NCI-H2029 (cell line): Measurements from ENCODE around the gene PHLPP1.
"Not testable (repeated sequence)": the region's sequence is repeated elsewhere in the genome, so short reads cannot be mapped to it uniquely, and the experiment has no call there.

Source experiments
- DNase-seq: peaks from one replicate; lab custom pipeline; 2025; lab: John Stamatoyannopoulos, UW

The PHLPP1 gene

DNA sequence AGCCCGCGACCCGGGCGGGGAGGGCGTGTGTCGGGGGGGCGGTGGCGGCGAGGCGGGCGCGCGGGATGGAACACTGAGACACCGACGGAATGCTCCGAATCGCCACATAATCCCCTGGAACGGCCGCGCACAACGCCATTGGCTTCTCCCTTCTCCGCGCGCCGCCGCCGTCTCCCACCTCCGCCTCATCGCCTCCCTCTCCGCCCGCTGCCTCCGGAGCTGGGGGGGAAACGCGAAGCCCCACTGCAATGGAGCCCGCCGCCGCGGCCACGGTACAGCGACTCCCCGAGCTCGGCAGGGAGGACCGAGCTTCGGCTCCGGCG lies at the start of gene PHLPP1:
PHLPP1 (plus strand) TSS at position 106 of the 323 bp plus-strand sequence; CDS start at position 249, 143 bp downstream.
- DNase-seq, result no peak

DNA sequence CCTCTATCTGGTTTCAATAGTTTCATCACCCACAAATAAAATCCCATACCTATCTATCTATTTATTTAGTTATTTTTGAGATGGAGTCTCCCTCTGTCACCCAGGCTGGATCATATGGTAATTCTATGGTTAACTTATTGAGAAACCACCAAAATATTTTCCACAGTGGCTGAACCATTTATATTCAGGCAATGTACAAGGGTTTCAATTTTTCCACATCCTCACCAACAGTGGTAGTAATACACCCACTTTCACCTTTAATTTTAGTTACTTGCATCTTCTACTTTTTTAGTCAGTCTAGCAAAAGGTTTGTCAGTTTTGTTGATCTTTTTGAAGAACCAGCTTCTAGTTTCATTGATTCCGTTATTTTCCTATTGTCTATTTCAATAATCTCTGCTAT lies 46.1 kb upstream of the PHLPP1 start:
- no peak for DNase-seq

DNA sequence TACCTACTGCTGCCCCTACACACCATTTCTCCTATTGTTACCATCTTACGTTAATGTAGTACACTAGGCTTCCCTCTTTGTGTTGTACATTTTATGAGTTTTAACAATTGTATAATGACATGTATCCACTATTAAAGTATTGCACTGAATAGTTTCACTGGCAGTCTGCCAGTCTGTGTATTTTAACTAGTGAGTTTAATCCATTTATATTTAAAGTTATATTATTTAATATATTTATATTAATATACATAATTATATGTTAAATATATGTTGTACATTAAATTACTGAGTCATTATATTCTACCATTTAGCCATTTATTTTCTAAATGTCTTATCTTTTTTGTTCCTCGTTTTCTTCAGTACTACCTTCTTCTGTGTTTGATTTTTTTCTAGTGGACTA lies 44.8 kb upstream of the PHLPP1 start:
- DNase-seq, result no peak

DNA sequence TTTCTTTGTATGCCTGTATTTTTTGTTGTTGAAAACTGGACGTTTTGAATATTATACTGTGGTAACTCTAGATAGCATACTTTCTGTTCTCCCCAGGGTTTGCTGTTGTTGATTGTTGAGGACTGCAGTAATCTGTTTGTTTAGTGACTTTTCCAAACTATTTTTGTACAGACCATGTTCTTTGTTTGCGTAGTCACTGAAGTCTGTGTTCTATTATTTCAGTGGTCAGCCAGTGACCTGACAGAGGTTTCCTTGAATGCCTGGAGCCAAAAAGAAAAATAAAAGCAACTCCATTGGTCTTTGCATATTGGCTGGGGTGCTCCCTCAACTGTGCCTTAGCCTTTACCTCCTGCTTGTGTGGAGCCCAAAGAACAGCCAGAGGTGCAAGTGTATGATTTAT lies 42.7 kb upstream of the PHLPP1 start:
- DNase-seq, result no peak

DNA sequence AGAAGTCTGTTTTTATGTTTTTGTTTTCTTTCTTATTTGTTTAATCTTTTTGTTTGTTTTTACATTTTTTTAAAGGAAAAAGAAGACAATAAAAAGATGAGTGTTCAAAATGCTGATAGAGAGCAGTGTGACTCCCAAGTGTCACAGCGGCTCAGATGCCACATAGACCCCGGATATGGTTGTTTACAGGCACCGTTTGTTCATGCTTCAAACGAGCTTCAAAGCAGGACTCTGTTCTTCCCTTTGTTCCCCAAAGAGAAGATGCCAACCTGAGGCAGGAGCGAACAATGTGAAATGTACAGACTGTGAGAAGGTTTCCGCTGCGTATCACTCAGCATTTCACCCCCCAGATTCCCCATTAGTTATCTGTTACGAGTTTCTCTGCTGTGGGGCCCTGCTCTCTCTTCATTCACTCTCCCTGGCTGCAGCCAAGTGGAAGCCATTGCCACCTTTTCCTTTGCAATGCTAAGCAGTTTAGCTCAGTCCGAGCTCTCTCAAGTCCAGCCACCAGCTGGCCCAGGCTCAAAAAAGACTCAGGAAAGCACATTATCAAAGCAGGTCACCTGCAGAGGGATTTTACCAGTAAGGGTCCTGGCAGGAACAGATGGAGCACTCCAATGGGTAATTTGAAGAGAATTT lies 36.4 kb upstream of the PHLPP1 start:
- DNase-seq, result no peak

DNA sequence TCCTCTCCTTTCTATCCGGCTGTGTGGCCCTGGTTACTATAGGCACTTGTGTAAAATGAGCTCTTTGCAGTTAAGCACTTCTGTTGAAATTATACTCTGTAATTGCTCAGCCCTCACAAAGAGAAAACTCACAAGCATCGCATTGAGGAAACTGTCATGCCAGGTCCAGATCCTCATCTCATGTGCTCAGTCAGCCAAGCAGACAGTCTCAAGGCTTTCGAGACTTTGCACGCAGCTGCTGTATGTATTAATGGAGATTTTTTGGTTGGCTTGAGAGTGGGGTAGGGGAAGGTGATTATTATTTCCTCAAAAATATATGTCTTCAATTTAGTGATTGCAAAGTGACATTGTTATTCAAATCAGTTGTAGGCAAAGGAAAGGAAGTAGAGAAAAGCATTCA lies 33.0 kb upstream of the PHLPP1 start:
- no peak for DNase-seq

DNA sequence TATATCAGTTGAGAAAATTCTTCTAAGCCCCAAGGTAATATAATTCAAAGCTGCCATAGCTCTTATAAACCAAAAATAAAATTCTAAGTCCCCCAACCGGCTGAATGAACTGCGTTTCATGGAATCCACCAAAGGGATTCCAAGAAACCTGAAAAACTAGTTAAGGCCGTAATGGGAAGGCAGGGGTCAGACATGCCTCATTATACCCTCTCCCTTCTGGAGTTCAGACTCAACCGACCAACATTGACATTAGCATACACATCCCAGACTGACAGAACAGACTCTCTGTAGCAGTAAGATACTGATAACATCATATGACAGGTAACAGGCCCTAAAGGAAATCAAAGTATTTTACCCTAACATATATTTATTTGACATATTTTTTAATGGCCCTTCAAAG lies 31.4 kb upstream of the PHLPP1 start:
- no peak for DNase-seq

DNA sequence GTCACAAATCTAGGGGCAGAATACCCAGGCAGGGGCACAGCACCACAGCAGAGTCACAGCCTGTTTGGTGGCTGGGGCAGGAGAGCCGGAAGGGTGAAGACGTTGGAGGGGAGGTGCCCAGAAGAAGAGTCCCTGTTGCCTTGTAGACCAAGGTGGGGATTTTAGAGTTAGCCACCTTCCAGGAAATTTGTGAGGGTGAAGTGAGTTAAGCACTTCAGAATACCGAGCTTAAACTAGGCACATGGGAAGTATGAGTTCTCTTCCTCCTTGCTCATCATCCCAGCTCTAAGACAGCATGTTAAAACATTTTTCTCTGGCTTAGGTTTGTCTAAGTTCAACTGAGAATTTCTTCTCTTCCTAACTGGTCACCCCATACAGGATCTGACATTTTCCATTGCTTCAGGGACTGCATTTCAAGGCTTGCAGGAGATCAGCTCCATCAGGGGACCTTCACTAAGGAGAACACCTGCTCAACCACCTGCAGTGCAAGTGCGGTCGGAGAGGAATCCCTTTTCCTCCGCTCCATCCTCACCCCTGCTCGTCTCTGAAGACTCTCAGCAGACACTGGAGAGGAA lies 26.5 kb upstream of the PHLPP1 start:
- DNase-seq, result no peak

DNA sequence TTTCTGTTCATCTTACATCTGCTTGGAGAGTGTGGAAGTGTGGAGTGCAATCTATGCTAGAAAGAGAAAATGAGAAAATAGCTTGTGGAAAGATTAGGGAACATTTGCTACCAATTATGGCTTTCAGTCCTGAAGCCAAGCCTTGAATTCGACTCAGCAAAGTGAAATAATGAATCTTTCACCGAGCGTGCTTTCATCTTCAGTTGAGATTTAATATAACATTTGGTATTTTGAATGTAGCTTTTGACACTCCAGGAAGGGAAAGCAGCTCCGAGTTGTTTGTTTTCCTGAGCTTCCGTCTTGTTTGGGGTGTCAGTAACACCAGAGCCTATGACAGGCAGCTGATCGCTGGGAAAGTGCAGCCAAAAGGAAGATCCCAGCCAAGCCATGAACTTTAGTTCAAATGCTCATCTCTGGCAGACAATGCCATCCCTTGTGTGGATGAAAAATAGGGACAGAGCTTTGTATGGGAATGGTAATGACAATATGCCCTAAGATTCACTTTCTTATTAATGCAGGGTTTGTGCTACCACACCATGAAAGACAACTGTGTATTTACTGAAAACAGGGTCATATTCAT lies 25.0 kb upstream of the PHLPP1 start:
- DNase-seq, result no peak

DNA sequence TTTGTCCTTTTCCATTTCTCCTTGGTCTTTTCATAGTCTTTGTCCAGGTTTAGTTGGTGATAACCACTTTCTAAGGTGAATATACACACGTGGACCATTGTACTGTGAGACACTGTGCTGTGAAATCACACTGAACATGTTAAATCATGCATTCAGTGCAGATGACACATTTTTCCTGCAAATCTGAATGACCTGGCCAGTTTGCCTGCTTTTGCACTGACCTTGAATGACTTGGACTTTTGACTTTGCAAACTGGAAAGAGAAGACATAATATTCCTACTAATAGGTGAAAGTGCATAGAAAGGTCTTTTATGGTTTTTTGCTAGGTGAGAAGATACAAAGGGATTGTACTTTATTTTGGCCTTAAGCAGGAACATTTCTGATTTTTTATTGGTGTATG lies 21.7 kb upstream of the PHLPP1 start:
- no peak for DNase-seq

DNA sequence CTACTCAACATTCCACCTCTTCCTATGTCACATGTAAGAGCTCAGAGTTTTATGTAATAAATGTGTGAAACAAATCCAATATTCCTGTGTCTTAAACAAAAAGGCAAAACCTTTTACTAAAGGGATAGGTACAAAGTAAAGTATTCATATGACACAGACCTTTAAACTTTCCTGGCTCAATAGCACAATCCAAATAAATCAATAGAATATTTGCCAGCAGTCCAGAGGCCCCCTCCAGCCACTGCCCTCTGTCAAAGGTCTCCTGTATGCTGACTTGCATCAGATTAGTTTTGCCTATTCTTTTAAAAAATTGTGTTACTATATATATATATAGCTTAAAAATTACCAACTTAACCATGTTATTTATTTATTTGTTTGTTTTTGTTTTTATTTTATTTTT lies 17.7 kb upstream of the PHLPP1 start:
- no peak for DNase-seq

DNA sequence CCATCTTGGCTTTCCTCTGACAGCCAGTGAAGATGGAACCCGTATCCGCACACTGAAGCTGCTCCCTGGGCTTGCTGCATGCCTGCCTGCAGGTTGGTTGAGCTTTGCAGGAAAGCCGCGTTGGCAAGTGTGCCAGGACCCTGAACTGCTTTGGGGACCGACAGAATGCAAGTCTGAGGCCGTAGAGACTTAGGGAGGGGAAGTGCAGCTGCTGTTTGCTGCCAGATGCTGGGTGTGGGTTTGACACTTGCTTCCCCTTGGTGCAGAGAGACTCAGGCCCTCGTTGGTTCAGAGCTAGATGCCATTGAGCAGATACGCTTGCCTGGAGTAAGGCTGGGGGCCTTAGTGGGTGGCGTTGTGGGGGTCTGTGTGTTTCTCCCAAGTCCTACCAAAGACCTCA lies 13.1 kb upstream of the PHLPP1 start:
- DNase-seq, result no peak

DNA sequence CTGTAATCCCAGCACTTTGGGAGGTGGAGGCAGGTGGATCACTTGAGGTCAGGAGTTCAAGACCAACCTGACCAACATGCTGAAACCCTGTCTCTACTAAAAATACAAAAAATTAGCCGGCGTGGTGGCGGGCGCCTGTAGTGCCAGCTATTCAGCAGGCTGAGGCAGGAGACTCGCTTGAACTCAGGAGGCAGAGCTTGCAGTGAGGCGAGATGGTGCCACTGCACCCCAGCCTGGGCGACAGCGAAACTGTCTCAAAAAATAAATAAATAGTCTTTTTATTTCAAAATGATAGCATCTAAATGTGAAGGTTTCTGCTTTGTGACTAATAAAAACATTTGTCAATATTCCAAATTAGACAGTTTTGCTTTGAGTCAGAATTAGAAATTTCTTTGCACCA lies 8.5 kb upstream of the PHLPP1 start:
- not testable (repeated sequence) for DNase-seq

DNA sequence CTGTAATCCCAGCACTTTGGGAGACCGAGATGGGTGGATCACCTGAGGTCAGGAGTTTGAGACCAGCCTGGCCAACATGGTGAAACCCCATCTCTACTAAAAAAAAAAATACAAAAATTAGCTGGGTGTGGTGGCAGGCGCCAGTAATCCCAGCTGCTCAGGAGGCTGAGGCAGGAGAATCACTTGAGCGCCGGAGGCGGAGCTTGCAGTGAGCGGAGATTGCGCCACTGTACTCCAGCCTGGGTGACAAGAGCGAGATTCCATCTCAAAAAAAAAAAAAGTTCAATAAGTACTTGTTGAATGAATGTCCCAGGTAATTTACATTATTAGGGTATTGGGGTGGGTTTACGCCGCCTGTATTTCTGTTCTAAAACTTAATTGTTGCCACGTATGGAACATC lies 5.4 kb upstream of the PHLPP1 start:
- not testable (repeated sequence) for DNase-seq

DNA sequence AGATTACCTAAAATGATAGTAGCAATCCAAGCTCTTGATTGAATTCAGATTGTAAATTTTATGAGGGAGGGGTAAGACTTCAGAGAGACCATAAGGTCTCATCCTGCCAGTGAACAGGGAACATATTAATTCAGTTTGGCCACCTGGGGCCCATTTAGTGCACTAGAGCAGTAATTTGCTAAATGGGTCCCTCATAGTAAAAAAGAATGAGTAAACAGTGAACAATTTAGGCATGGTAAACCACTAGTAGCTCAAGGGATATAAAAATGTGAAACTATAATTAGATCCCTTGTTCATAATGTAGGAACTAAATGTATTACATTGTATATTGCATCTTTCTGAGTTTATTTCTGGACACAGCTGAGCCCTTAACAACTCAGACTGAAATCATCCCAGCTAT lies 4.9 kb upstream of the PHLPP1 start:
- DNase-seq, result no peak

DNA sequence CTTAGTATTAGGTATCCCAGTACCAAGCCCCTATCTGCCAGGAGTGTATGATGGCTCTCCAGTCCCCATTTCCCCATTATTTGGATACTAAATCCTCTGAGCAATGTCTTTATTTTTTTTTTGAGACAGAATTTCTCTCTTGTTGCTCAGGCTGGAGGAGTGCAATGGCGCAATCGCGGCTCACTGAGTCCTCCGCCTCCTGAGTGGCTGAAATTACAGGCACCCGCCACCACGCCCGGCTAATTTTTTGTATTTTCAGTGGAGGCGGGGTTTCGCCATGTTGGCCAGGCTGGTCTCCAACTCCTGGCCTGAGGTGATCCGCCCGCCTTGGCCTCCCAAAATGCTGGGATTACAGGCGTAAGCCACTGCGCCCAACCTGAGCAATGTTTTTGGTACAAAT lies 3.6 kb upstream of the PHLPP1 start:
- DNase-seq, result no peak

DNA sequence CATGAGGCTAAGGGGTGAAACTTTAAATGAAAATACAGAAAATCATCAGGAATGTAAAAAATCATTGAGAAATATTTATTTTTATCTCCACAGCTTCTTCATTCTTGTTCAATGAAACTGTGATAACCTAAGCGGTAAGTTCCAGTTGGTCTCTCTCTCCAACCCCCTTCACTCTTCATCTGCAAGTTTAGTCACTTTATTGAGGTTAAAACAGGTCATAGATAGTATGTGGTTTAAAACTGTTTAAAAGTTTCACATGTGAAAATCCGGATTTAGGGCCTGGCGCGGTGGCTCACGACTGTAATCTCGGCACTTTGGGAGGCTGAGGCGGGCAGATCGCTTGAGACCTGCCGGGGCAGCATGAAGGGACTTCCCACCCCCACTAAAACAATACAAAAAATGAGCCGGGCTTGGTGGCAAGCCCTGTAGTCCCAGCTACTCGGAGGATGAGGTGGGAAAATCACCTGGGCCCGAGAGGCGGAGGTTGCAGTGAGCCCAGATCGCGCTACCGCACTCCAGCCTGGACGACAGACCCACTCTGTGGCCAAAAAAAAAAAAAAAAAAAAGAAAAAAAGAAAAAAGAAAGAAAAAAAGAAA lies 1.6 kb upstream of the PHLPP1 start:
- DNase-seq, result no peak

DNA sequence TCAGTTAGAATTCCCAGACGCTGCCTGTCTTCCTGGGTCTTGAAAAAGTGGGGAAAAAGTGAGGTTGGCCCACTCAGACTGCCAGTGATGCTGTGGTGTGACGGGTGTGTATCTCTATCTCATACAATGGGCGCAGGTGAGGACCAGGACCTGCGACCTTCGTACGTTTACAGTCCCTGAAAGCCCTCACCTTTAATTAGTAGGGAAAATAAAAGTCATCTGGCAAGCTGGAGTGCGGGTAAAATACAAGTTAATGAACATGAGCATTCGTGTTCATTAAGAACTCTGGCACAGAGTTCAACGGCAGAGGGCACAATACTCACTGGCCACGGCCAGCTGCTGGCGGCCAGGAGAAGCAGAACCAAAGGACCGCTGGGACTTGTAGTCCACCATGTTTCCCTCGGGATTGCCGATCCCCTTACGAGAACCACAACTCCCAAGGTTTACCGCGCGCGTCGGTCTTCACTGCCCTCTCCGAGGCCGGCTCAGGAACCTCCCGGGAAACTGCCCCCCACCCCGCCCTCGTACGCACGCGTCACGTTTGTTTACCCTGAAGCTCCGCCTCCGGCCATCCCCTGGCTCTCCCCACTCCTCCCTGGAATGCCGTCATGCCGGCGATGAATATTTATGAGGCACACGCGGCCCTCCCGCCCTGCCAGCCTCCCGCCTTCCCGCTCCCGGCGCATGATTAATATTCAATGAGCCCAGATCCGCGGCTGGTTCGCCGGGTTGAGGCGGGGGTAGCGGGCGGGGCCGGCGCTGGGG lies 488 bp upstream of the PHLPP1 start:
- peak; percentile 95 for DNase-seq

DNA sequence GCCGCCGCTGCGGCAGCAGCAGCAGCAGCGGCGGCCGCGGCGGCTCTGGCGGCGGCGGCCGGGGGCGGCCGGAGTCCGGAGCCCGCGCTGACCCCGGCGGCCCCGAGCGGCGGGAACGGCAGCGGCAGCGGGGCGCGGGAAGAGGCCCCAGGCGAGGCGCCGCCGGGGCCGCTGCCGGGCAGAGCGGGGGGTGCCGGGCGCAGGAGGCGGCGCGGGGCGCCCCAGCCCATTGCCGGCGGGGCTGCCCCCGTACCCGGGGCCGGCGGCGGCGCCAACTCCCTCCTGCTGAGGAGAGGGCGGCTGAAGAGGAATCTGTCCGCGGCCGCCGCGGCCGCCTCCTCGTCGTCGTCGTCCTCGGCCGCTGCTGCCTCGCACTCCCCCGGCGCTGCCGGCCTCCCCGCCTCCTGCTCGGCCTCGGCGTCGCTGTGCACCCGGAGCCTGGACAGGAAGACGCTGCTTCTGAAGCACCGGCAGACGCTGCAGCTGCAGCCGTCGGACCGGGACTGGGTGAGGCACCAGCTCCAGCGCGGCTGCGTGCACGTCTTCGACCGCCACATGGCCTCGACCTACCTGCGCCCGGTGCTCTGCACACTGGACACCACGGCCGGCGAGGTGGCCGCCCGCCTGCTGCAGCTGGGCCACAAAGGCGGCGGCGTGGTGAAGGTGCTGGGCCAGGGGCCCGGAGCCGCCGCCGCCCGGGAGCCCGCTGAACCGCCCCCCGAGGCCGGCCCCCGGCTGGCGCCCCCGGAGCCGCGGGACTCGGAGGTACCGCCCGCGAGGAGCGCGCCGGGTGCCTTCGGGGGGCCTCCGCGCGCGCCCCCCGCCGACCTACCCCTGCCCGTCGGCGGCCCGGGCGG lies 646 bp downstream of the PHLPP1 start:
- DNase-seq, result peak; percentile 2

DNA sequence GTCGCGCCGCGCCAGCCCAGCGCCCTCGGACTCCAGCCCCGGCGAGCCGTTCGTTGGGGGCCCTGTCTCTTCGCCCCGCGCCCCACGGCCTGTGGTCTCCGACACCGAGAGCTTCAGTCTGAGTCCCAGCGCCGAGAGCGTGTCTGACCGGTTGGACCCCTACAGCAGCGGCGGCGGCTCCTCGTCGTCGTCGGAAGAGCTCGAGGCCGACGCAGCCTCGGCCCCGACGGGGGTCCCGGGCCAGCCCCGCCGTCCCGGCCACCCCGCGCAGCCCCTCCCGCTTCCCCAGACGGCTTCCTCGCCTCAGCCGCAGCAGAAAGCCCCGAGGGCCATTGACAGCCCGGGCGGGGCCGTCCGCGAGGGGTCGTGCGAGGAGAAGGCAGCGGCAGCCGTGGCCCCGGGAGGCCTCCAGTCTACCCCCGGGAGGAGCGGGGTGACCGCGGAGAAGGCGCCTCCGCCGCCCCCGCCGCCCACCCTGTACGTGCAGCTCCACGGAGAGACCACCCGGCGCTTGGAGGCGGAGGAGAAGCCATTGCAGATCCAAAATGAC lies 1.4 kb downstream of the PHLPP1 start:
- no peak for DNase-seq

DNA sequence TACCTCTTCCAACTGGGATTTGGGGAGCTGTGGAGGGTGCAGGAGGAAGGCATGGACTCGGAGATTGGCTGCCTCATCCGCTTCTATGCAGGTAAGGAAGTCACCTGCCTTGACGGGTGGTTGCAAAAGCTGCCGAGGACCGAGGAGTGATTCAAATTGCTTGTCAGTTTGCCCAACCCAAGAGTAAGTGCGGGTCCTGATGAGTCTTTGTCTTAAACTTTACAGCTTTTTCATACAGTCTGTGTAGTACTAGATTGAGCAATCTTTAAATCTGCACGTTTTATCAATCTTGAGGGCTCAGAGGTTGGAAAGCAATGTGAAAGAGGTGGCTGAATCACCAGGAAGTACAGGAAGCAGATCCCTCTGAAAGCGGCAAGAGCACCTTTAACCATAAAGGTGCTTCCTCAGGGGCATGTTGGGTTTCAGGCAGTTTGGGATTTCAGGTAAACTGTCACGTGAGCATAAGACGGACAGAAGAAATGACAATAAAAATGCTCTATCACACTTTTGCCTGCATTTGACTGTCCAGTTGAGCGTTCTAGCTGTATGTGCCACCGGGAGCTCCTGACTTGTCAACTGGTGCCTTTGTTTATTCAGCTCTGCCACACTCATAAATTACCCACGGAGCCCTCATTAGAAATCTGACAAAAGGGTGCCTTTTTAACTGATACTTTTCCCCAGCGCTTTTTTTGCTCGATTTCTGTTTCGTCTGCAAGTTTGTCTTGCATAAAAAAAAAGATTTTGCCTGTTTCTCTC lies 2.0 kb downstream of the PHLPP1 start:
- peak; percentile 7 for DNase-seq
